Lower leg skin (tissue), 3 donors: ENCODE results near the gene SEL1L3.
"Not testable (repeated sequence)": the region's sequence is repeated elsewhere in the genome, so short reads cannot be mapped to it uniquely, and the experiment has no call there.

Source experiments
- CTCF ChIP-seq, 3 donors: fragments of 450-650 bp; IDR thresholded peaks; one replicate each; pipeline ENCODE4 v1.5.1; 2016; ENCODE audit warnings: antibody characterized with exemption in 3 of 3, mild to moderate bottlenecking in 3 of 3, moderate library complexity in 2 of 3
- POLR2A ChIP-seq, 2 donors: fragments of 450-650 bp; IDR thresholded peaks; one replicate each; pipeline ENCODE4 v1.6.1; 2016 to 2017; ENCODE audit warnings: antibody characterized with exemption in 2 of 2, mild to moderate bottlenecking in 1 of 2, moderate library complexity in 1 of 2

DNA sequence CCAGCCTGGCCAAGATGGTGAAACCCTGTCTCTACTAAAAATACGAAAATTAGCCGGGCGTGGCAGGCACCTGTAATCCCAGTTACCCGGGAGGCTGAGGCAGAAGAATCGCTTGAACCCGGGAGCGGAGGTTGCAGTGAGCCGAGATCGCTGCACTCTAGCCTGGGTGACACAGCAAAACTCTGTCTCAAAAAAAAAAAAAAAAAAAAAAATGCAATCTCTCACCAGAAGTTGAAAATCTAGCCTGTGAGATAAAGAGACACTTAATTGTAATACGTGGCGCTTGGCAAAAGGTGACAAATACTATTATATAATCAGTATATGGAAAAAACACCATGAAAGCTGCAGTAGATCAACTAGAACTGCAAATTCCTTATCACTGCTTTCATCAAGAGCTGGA is 43.3 kb upstream of the SEL1L3 start:
- TF ChIP-seq CTCF, POLR2A (IDR thresholded peaks at IDR 0.05): not testable (repeated sequence)
